HEK293 (cell line): ENCODE measurements around the gene BCL6.

ENCODE experiments used
- GLI4 ChIP-seq: fragments of 450-650 bp; formaldehyde crosslinking; IDR thresholded peaks from 2 replicates; pipeline ENCODE4 v1.5.1; 2016; ENCODE audit warnings: missing biosample characterization, missing genetic modification characterization
- GLIS1 ChIP-seq: fragments of 450-650 bp; formaldehyde crosslinking; IDR thresholded peaks from 2 replicates; pipeline ENCODE4 v1.5.1; 2016; ENCODE audit warnings: missing biosample characterization, missing genetic modification characterization
- HOXA7 ChIP-seq: sonication (generic); formaldehyde crosslinking; IDR thresholded peaks from 2 replicates; pipeline ENCODE4 v1.8.1; 2022; ENCODE audit warnings: missing genetic modification reagents, borderline replicate concordance
- INSM2 ChIP-seq: fragments of 450-650 bp; formaldehyde crosslinking; IDR thresholded peaks from 2 replicates; pipeline ENCODE4 v1.5.1; 2016; ENCODE audit warnings: missing biosample characterization, missing genetic modification characterization
- PRDM1 ChIP-seq: fragments of 450-650 bp; formaldehyde crosslinking; IDR thresholded peaks from 2 replicates; pipeline ENCODE4; 2016; ENCODE audit warnings: missing biosample characterization, missing genetic modification characterization
- PRDM2 ChIP-seq: fragments of 450-650 bp; formaldehyde crosslinking; IDR thresholded peaks from 2 replicates; pipeline ENCODE4 v1.5.1; 2016; ENCODE audit warnings: missing biosample characterization, missing genetic modification characterization, borderline replicate concordance
- PRDM4 ChIP-seq: fragments of 450-650 bp; formaldehyde crosslinking; IDR thresholded peaks from 2 replicates; pipeline ENCODE4 v1.5.1; 2017; ENCODE audit warnings: missing biosample characterization, missing genetic modification characterization
- SCRT1 ChIP-seq: fragments of 450-650 bp; formaldehyde crosslinking; IDR thresholded peaks from 2 replicates; pipeline ENCODE4 v1.5.1; 2016; ENCODE audit warnings: missing biosample characterization, missing genetic modification characterization, borderline replicate concordance
- SCRT2 ChIP-seq: fragments of 450-650 bp; formaldehyde crosslinking; IDR thresholded peaks from 2 replicates; pipeline ENCODE4 v1.5.1; 2016; ENCODE audit warnings: missing biosample characterization, missing genetic modification characterization
- ZBTB1 ChIP-seq: fragments of 450-650 bp; formaldehyde crosslinking; IDR thresholded peaks from 2 replicates; pipeline ENCODE4 v1.5.1; 2016; ENCODE audit warnings: missing biosample characterization, missing genetic modification characterization
- ZBTB26 ChIP-seq: fragments of 450-650 bp; formaldehyde crosslinking; optimal IDR thresholded peaks from 2 replicates; pipeline ENCODE3; 2016; ENCODE audit warnings: missing biosample characterization, mild to moderate bottlenecking, missing genetic modification characterization
- ZFHX2 ChIP-seq: fragments of 450-650 bp; formaldehyde crosslinking; conservative IDR thresholded peaks from 2 replicates; pipeline ENCODE4 v1.5.1; 2016; ENCODE audit warnings: missing biosample characterization, missing genetic modification characterization
- ZFP69B ChIP-seq: fragments of 450-650 bp; formaldehyde crosslinking; IDR thresholded peaks from 2 replicates; pipeline ENCODE4 v1.5.1; 2016; ENCODE audit warnings: missing biosample characterization, missing genetic modification characterization
- ZNF10 ChIP-seq: fragments of 450-650 bp; formaldehyde crosslinking; IDR thresholded peaks from 2 replicates; pipeline ENCODE4 v1.5.1; 2017; ENCODE audit warnings: missing biosample characterization, missing genetic modification characterization
- ZNF138 ChIP-seq: fragments of 450-650 bp; formaldehyde crosslinking; IDR thresholded peaks from 2 replicates; pipeline ENCODE4 v1.5.1; 2016; ENCODE audit warnings: missing biosample characterization, missing genetic modification characterization, borderline replicate concordance
- ZNF157 ChIP-seq: fragments of 450-650 bp; formaldehyde crosslinking; IDR thresholded peaks from 2 replicates; pipeline ENCODE4 v1.5.1; 2016; ENCODE audit warnings: missing biosample characterization, missing genetic modification characterization
- ZNF169 ChIP-seq: fragments of 450-650 bp; formaldehyde crosslinking; IDR thresholded peaks from 2 replicates; pipeline ENCODE4 v1.5.1; 2016; ENCODE audit warnings: missing biosample characterization, missing genetic modification characterization
- ZNF2 ChIP-seq: fragments of 450-650 bp; formaldehyde crosslinking; IDR thresholded peaks from 2 replicates; pipeline ENCODE4 v1.5.1; 2016; ENCODE audit warnings: missing biosample characterization, missing genetic modification characterization
- ZNF354C ChIP-seq: fragments of 450-650 bp; formaldehyde crosslinking; IDR thresholded peaks from 2 replicates; pipeline ENCODE4 v1.5.1; 2016; ENCODE audit warnings: missing biosample characterization, missing genetic modification characterization, low read depth, borderline replicate concordance
- ZNF362 ChIP-seq: fragments of 450-650 bp; formaldehyde crosslinking; IDR thresholded peaks from 2 replicates; pipeline ENCODE4 v1.5.1; 2016; ENCODE audit warnings: missing biosample characterization, missing genetic modification characterization
- ZNF366 ChIP-seq: fragments of 450-650 bp; formaldehyde crosslinking; conservative IDR thresholded peaks from 2 replicates; pipeline ENCODE4 v1.5.1; 2016; ENCODE audit warnings: missing biosample characterization, missing genetic modification characterization
- ZNF558 ChIP-seq: fragments of 450-650 bp; formaldehyde crosslinking; IDR thresholded peaks from 2 replicates; pipeline ENCODE4 v1.5.1; 2016; ENCODE audit warnings: missing biosample characterization, missing genetic modification characterization
- ZNF560 ChIP-seq: fragments of 450-650 bp; formaldehyde crosslinking; IDR thresholded peaks from 2 replicates; pipeline ENCODE4 v1.5.1; 2017; ENCODE audit warnings: missing biosample characterization, missing genetic modification characterization, borderline replicate concordance
- ZNF629 ChIP-seq: fragments of 450-650 bp; formaldehyde crosslinking; IDR thresholded peaks from 2 replicates; pipeline ENCODE4 v1.5.1; 2017; ENCODE audit warnings: missing biosample characterization, missing genetic modification characterization
- ZNF654 ChIP-seq: fragments of 450-650 bp; formaldehyde crosslinking; IDR thresholded peaks from 2 replicates; pipeline ENCODE4 v1.5.1; 2016; ENCODE audit warnings: low read depth, missing biosample characterization, missing genetic modification characterization
- ZNF664 ChIP-seq: fragments of 450-650 bp; formaldehyde crosslinking; IDR thresholded peaks from 2 replicates; pipeline ENCODE4 v1.5.1; 2016; ENCODE audit warnings: missing biosample characterization, missing genetic modification characterization
- ZNF707 ChIP-seq: fragments of 450-650 bp; formaldehyde crosslinking; IDR thresholded peaks from 2 replicates; pipeline ENCODE4 v1.5.1; 2016; ENCODE audit warnings: missing biosample characterization, missing genetic modification characterization
- ZNF785 ChIP-seq: fragments of 450-650 bp; formaldehyde crosslinking; IDR thresholded peaks from 2 replicates; pipeline ENCODE4 v1.5.1; 2016; ENCODE audit warnings: missing biosample characterization, missing genetic modification characterization

The BCL6 gene

GRCh38 chr3:187741403-187742350, 3.6 kb downstream of the BCL6 start (continued):
- no peak for TF ChIP-seq PRDM2 (tag by site-specific recombination)
- TF ChIP-seq ZNF654 (tag by site-specific recombination), result peak; percentile 64
- no peak for TF ChIP-seq ZNF157 (tag by site-specific recombination)
- TF ChIP-seq ZNF362 (tag by site-specific recombination), result peak; percentile 93
- no peak for TF ChIP-seq ZNF560 (tag by site-specific recombination)
- TF ChIP-seq ZNF138 (tag by site-specific recombination), result no peak
- TF ChIP-seq ZNF664 (tag by site-specific recombination), result no peak
- no peak for TF ChIP-seq ZBTB1 (tag by site-specific recombination)
- TF ChIP-seq ZNF354C (tag by site-specific recombination), result no peak
- TF ChIP-seq HOXA7 (CRISPR knock-in tag), result no peak
- TF ChIP-seq ZNF707 (tag by site-specific recombination), result no peak
- TF ChIP-seq SCRT1 (tag by site-specific recombination), result peak; percentile 98
- 0 out of 2 replicates have a peak, but pooled peaks have one; percentile 15 for TF ChIP-seq ZNF2
- peak; percentile 99 for TF ChIP-seq SCRT2 (tag by site-specific recombination)
- TF ChIP-seq INSM2 (tag by site-specific recombination), result 0 out of 2 replicates have a peak, but pooled peaks have one; percentile 35
- TF ChIP-seq ZNF785 (tag by site-specific recombination), result no peak
- TF ChIP-seq ZNF629 (tag by site-specific recombination), result peak; percentile 13; the same call in 1 of the 2 replicates
- no peak for TF ChIP-seq ZNF169 (tag by site-specific recombination)
- no peak for TF ChIP-seq ZNF558 (tag by site-specific recombination)
- no peak for TF ChIP-seq GLIS1 (tag by site-specific recombination)
- no peak for TF ChIP-seq ZNF10
- peak; percentile 78 for TF ChIP-seq ZNF366 (tag by site-specific recombination)
- 0 out of 2 replicates have a peak, but pooled peaks have one; percentile 29 for TF ChIP-seq ZFP69B (tag by site-specific recombination)
- TF ChIP-seq PRDM4 (tag by site-specific recombination), result no peak
- TF ChIP-seq GLI4 (tag by site-specific recombination), result no peak
- TF ChIP-seq ZBTB26 (tag by site-specific recombination), result peak; percentile 70
- no peak for TF ChIP-seq PRDM1 (tag by site-specific recombination)
- TF ChIP-seq ZFHX2 (tag by site-specific recombination), result no peak
